ENCODE data around the gene MIPOL1.

DNA sequence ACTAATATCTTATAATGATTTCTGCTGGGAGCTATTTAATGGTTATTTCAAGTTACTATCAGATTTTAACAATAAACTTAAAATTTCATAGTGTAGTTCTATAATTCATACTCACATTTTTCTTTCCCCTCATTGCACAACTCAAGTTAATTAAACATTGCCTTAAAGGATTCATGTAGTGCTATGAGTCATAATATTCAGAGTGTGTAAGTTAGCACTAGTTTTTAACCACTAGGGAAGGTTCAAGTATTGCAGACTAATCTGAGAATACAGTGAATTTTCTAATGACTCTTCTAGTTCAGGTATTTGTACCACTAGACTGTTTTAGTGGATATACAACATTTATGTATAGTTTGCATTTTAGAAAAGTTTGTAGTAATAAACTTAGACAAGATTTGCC, 347.4 kb downstream of the MIPOL1 start:
- TF ChIP-seq, protein P1, sequence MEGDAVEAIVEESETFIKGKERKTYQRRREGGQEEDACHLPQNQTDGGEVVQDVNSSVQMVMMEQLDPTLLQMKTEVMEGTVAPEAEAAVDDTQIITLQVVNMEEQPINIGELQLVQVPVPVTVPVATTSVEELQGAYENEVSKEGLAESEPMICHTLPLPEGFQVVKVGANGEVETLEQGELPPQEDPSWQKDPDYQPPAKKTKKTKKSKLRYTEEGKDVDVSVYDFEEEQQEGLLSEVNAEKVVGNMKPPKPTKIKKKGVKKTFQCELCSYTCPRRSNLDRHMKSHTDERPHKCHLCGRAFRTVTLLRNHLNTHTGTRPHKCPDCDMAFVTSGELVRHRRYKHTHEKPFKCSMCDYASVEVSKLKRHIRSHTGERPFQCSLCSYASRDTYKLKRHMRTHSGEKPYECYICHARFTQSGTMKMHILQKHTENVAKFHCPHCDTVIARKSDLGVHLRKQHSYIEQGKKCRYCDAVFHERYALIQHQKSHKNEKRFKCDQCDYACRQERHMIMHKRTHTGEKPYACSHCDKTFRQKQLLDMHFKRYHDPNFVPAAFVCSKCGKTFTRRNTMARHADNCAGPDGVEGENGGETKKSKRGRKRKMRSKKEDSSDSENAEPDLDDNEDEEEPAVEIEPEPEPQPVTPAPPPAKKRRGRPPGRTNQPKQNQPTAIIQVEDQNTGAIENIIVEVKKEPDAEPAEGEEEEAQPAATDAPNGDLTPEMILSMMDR (IDR thresholded peaks at IDR 0.05), result no peak
- TF ChIP-seq POLR2A (IDR thresholded peaks at IDR 0.05), result no peak
- no peak for TF ChIP-seq EP300 (IDR thresholded peaks at IDR 0.05; ENCODE audit: low read depth)
- TF ChIP-seq POLR2AphosphoS5 (IDR thresholded peaks at IDR 0.05), result no peak
